T-helper 2 cell treated with Interferon-gamma antibody and Interleukin-4, amounts not matched to agents 5 μg/mL and 100 μg/mL, for 36 hours (primary cell): Measurements from ENCODE around the gene MYO3A.
A peak's percentile ranks its signal among the peaks of the same experiment; 100 is the strongest.

Experiments used
- DNase-seq: peaks from one replicate; pipeline ENCODE4 v3.0.0; 2021; ENCODE audit warnings: low spot score
- H3K27ac Mint-ChIP-seq: one replicate; pipeline ENCODE4 v1.8.0; 2021; ENCODE audit warnings: mild to moderate bottlenecking, mixed read lengths
- H3K27me3 Mint-ChIP-seq: one replicate; pipeline ENCODE4 v1.8.0; 2021; ENCODE audit warnings: low read depth, mixed read lengths
- H3K36me3 Mint-ChIP-seq: one replicate; pipeline ENCODE4 v1.8.0; 2021; ENCODE audit warnings: low read depth, mixed read lengths
- H3K4me1 Mint-ChIP-seq: one replicate; pipeline ENCODE4 v1.8.0; 2021; ENCODE audit warnings: low read depth, mixed read lengths
- H3K4me3 Mint-ChIP-seq: one replicate; pipeline ENCODE4 v1.8.0; 2022; ENCODE audit warnings: mild to moderate bottlenecking, moderate library complexity, mixed read lengths
- H3K9me3 Mint-ChIP-seq: one replicate; pipeline ENCODE4 v1.8.0; 2021; ENCODE audit warnings: mixed read lengths

MYO3A gene

GRCh38 chr10:26217396-26218086 is 283.5 kb downstream of the MYO3A start:
- Mint-ChIP-seq H3K36me3 (no peaks in the 10 kb centered on the region), H3K27me3 (peaks cover 91% of the 10 kb centered on the region), H3K4me1 (peaks cover 12% of the 10 kb centered on the region), H3K27ac (no peak overlapping the region), H3K9me3 (no peaks in the 10 kb centered on the region), H3K4me3 (peak overlapping the region; percentile 46)
- no peak for DNase-seq

- H3K27ac Mint-ChIP-seq = no peak overlapping the region
- no peak overlapping the region for H3K4me3 Mint-ChIP-seq
- H3K27me3 Mint-ChIP-seq = peaks cover 81% of the 10 kb centered on the region
- no peaks in the 10 kb centered on the region for H3K36me3 Mint-ChIP-seq
- no peaks in the 10 kb centered on the region for H3K9me3 Mint-ChIP-seq
- peaks cover 12% of the 10 kb centered on the region for H3K4me1 Mint-ChIP-seq
- no peak for DNase-seq
Measured at GRCh38 chr10:26219676-26220075, 285.6 kb downstream of the MYO3A start.

GRCh38 chr10:26220901-26221300 is 286.9 kb downstream of the MYO3A start:
- Mint-ChIP-seq H3K27me3 (peaks cover 74% of the 10 kb centered on the region), H3K9me3 (no peaks in the 10 kb centered on the region), H3K4me3 (no peak overlapping the region), H3K4me1 (peaks cover 9% of the 10 kb centered on the region), H3K27ac (no peak overlapping the region), H3K36me3 (no peaks in the 10 kb centered on the region)
- DNase-seq = no peak

DNA sequence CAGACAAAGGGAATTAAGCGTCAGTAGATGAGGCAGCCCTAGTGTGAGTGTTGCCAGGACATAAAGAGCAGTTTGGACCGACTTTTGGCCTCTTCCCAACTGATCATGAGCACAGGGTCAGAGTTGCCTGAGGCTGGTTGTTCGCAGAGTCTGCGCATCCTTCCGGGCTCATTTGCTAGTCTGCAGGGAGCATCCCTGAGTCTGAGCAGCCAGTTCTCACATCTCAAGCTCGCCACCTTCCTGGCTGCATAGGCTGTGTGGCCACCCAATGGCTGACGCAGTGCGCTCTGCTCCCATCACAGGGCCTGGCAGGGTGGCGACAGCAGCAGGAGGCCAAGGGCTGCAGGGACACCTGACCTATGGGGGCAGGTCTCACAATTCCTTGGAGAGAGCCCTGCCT is 287.5 kb downstream of the MYO3A start:
- H3K36me3 Mint-ChIP-seq = no peaks in the 10 kb centered on the region
- no peak overlapping the region for H3K4me3 Mint-ChIP-seq
- no peak for DNase-seq
- no peak overlapping the region for H3K27ac Mint-ChIP-seq
- H3K9me3 Mint-ChIP-seq = no peaks in the 10 kb centered on the region
- H3K4me1 Mint-ChIP-seq = peaks cover 9% of the 10 kb centered on the region
- peaks cover 68% of the 10 kb centered on the region for H3K27me3 Mint-ChIP-seq

DNA sequence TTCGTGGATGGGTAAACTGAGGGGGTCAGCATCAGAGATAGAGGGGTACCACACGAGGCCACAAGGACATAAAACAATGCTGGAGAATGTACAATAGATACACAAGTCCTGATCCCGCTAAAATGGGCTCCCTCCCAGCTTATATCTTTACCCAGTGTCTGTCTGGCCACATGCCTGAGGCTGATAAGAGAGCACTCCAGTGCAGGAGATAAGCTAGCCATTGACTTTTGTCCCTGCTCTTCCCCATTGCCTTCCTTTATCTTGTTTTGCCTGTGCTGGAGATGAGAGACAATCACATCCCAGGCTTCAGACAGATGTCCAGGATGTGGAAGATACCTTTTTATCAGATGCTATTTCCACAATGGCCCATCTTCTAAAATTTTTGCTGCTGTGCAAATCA is 288.5 kb downstream of the MYO3A start:
- Mint-ChIP-seq H3K27ac (no peak overlapping the region), H3K4me1 (peaks cover 3% of the 10 kb centered on the region), H3K36me3 (no peaks in the 10 kb centered on the region), H3K9me3 (no peaks in the 10 kb centered on the region), H3K4me3 (no peak overlapping the region), H3K27me3 (peaks cover 58% of the 10 kb centered on the region)
- no peak for DNase-seq

- Mint-ChIP-seq H3K4me1 (no peaks in the 10 kb centered on the region), H3K27me3 (peaks cover 36% of the 10 kb centered on the region), H3K4me3 (no peak overlapping the region), H3K27ac (no peak overlapping the region), H3K36me3 (no peaks in the 10 kb centered on the region), H3K9me3 (no peaks in the 10 kb centered on the region)
- DNase-seq = no peak
Measured at GRCh38 chr10:26225322-26225721, 291.3 kb downstream of the MYO3A start.

DNA sequence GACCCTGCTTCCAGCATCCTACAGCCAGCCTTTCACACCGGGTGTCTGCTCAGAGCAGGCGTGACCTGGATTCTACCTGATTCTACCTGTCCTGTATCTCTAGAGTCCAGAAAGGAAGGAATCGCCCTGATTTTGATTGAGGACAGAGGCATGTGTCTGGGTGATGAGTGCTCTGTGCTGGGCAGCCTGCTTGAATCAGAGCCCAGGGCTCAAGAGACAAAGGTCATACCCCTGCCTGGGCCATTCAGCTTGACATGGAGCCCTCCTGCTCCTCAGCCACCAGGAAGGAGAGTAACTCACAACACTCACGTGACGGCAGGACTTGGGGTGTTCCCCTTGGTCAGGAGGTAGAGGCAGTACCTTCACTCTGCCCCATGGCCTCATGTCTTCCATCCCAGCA is 293.8 kb downstream of the MYO3A start:
- Mint-ChIP-seq H3K27me3 (peaks cover 13% of the 10 kb centered on the region), H3K36me3 (no peaks in the 10 kb centered on the region), H3K4me3 (no peak overlapping the region), H3K9me3 (no peaks in the 10 kb centered on the region), H3K27ac (no peak overlapping the region), H3K4me1 (no peaks in the 10 kb centered on the region)
- no peak for DNase-seq

DNA sequence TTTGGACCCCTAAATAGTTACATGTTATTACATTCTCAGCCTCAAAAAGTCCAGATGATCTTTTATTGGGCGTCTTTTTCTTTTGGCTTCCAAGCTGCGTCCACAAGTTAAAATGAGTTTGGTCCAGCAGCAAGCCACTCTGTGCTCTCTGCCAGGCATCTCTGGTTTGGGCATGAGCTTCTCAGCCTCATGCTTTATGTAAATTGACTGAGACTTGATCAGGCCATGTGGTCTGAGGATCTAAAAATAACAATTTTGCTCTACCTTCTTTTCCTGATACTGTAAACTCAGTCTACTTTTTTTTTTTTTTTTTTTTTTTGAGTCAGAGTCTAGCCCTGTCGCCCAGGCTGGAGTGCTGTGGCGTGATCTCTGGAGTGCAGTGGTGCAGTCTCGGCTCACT is 298.1 kb downstream of the MYO3A start:
- no peak for DNase-seq
- H3K4me3 Mint-ChIP-seq = no peak overlapping the region
- H3K27ac Mint-ChIP-seq = no peak overlapping the region
- H3K36me3 Mint-ChIP-seq = no peaks in the 10 kb centered on the region
- peaks cover 2% of the 10 kb centered on the region for H3K27me3 Mint-ChIP-seq
- H3K9me3 Mint-ChIP-seq = no peaks in the 10 kb centered on the region
- H3K4me1 Mint-ChIP-seq = no peaks in the 10 kb centered on the region

DNA sequence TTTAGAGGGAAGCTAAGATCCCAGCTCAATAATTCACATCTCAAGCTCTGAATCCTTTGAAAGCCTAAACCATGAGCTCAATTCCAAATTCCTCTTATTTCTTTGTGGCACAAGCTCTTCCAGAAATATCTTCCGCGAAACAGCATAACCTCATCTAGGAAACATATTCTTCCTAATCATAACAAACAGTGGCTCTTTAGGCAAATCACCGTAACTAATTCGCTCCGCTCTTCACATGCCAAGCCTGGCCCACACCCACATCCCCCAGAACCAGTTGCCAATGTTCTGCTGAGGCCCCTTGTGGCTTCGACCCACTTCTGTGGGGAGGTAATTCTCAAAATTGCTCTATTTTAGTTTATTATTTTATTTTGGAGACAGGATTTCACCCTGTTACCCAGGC is 301.7 kb downstream of the MYO3A start:
- DNase-seq = no peak
- H3K27me3 Mint-ChIP-seq = peaks cover 6% of the 10 kb centered on the region
- no peaks in the 10 kb centered on the region for H3K4me1 Mint-ChIP-seq
- H3K27ac Mint-ChIP-seq = no peak overlapping the region
- H3K9me3 Mint-ChIP-seq = no peaks in the 10 kb centered on the region
- no peak overlapping the region for H3K4me3 Mint-ChIP-seq
- H3K36me3 Mint-ChIP-seq = no peaks in the 10 kb centered on the region

- peaks cover 13% of the 10 kb centered on the region for H3K27me3 Mint-ChIP-seq
- no peaks in the 10 kb centered on the region for H3K36me3 Mint-ChIP-seq
- no peak overlapping the region for H3K27ac Mint-ChIP-seq
- H3K4me3 Mint-ChIP-seq = no peak overlapping the region
- no peaks in the 10 kb centered on the region for H3K9me3 Mint-ChIP-seq
- H3K4me1 Mint-ChIP-seq = no peaks in the 10 kb centered on the region
- no peak for DNase-seq
Measured at GRCh38 chr10:26238378-26238777, 304.3 kb downstream of the MYO3A start.

DNA sequence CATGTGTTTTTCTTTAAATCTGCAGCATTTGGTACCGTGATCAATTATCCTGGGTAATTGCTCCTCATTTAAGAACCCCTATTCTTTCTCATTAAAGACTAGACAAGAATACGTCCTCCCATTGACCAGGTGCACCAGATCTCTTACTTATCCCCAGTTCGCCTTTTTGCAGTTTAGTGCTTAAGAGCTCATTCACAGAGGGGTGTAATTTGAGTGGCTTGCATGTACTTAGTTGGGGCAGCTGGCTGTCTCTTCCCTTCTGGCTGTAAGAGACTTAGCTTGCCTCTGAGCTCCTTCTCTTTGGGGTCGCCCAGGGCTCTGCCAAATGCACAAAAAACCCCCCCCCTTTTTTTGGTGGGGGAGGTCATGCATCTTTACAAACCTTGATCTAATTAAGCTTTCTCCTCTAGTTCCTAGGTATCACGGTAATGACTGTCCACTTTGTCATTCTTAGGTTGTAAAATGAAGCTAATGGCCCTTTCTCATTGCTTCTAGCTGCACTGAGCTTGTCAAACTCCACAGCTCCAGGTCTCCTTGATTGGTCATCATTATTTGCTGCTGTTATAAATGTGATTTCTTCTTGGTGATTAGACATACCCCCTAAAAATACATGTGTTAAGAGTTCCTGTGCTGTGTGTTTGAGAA is 308.8 kb downstream of the MYO3A start:
- peaks cover 11% of the 10 kb centered on the region for H3K27me3 Mint-ChIP-seq
- no peak overlapping the region for H3K27ac Mint-ChIP-seq
- no peaks in the 10 kb centered on the region for H3K9me3 Mint-ChIP-seq
- H3K4me3 Mint-ChIP-seq = no peak overlapping the region
- H3K36me3 Mint-ChIP-seq = no peaks in the 10 kb centered on the region
- no peaks in the 10 kb centered on the region for H3K4me1 Mint-ChIP-seq
- DNase-seq = no peak

DNA sequence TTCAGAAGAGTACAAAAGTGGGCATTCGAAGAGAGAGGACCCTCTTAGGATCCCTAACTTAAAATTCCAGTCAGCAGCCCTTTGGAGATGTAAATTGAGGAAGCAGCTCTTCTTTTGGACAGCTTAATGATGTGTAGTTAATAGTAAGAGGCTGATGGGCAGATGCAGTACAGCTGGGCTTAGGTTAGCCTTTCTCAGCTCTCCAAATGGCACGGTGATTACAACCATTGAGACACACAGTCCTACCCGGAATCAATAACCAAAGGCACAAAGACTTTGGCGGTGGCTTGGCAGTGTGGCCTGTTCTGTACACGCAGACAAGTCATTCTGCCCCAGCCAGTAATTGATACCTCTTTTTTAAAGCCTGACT is 309.3 kb downstream of the MYO3A start:
- H3K9me3 Mint-ChIP-seq = no peaks in the 10 kb centered on the region
- H3K36me3 Mint-ChIP-seq = no peaks in the 10 kb centered on the region
- H3K27me3 Mint-ChIP-seq = peaks cover 8% of the 10 kb centered on the region
- no peak overlapping the region for H3K4me3 Mint-ChIP-seq
- H3K4me1 Mint-ChIP-seq = no peaks in the 10 kb centered on the region
- H3K27ac Mint-ChIP-seq = no peak overlapping the region
- DNase-seq = no peak

DNA sequence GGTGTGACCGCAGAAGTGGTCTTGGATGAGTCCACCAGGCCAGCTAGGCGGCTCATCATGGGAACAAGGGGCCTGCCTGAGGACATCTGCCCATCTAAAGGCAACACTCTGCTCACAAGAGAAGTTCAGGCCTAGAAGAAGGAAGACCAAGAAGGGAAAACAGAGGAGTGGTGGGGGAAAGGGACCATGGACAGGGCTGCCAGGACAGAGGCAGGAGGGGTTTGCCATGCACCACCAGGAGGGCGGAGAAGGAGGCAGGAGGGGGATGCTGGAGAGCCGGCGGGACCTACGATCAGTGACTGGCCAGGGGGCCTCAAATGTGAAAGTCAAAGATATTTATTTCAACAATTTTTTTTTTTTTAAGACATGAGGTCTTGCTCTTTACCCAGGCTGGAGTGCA is 315.7 kb downstream of the MYO3A start:
- H3K9me3 Mint-ChIP-seq = no peaks in the 10 kb centered on the region
- H3K36me3 Mint-ChIP-seq = no peaks in the 10 kb centered on the region
- DNase-seq = no peak
- H3K27ac Mint-ChIP-seq = no peak overlapping the region
- no peaks in the 10 kb centered on the region for H3K27me3 Mint-ChIP-seq
- H3K4me1 Mint-ChIP-seq = no peaks in the 10 kb centered on the region
- no peak overlapping the region for H3K4me3 Mint-ChIP-seq

- Mint-ChIP-seq H3K27ac (no peak overlapping the region), H3K4me1 (no peaks in the 10 kb centered on the region), H3K36me3 (no peaks in the 10 kb centered on the region), H3K4me3 (no peak overlapping the region), H3K27me3 (no peaks in the 10 kb centered on the region), H3K9me3 (no peaks in the 10 kb centered on the region)
- no peak for DNase-seq
Measured at GRCh38 chr10:26251925-26252324, 317.9 kb downstream of the MYO3A start.

DNA sequence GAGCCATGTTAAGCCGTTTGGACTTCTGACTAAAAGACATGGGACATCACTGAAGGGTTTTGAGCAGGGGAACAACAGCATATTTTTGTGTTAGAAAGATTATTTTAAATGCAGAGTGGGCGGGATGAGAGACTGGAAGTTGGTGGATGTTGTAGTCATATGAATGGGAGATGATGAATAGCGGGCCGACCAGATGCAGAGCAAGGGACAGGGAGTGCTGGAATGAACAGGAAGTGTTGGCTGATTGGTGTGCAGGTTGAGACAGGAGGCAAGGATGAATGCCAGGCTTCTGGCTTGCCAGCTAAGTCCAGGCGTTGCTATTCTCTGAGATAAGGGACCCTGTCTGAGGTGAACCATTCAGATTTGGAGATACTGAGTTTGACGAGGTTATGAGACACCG is 320.6 kb downstream of the MYO3A start:
- Mint-ChIP-seq H3K9me3 (no peaks in the 10 kb centered on the region), H3K27ac (no peak overlapping the region), H3K27me3 (no peaks in the 10 kb centered on the region), H3K4me1 (no peaks in the 10 kb centered on the region), H3K4me3 (no peak overlapping the region), H3K36me3 (no peaks in the 10 kb centered on the region)
- no peak for DNase-seq
